CD1c-positive myeloid dendritic cell (primary cell): Measurements from ENCODE around the gene MAP3K12.
A peak's percentile ranks its signal among the peaks of the same experiment; 100 is the strongest.
"Not testable (repeated sequence)": the region's sequence is repeated elsewhere in the genome, so short reads cannot be mapped to it uniquely, and the experiment has no call there.

ENCODE experiments used
- DNase-seq: peaks from one replicate; pipeline ENCODE4 v3.0.0-alpha.2; 2016; ENCODE audit errors: extremely low spot score

MAP3K12 gene

GRCh38 chr12:53499266-53500141, at the start of gene MAP3K12:
MAP3K12 (minus strand) TSS chr12:53499458; CDS start chr12:53487391, 12,067 bp downstream.
- DNase-seq: peak; percentile 46

GRCh38 chr12:53548354-53548753, 49.1 kb upstream of the MAP3K12 start:
- DNase-seq: not testable (repeated sequence)

GRCh38 chr12:53543539-53543938, 44.3 kb upstream of the MAP3K12 start:
- DNase-seq: peak; percentile 45

GRCh38 chr12:53539526-53539925, 40.3 kb upstream of the MAP3K12 start:
- DNase-seq: no peak

- no peak for DNase-seq
These were observed 39.0 kb upstream of the MAP3K12 start for GRCh38 chr12:53538209-53538689.

GRCh38 chr12:53536962-53537361, 37.7 kb upstream of the MAP3K12 start:
- no peak for DNase-seq

- peak; percentile 48 for DNase-seq
These were observed 34.2 kb upstream of the MAP3K12 start for GRCh38 chr12:53533471-53533870.

- DNase-seq: no peak
These were observed 33.5 kb upstream of the MAP3K12 start for GRCh38 chr12:53532524-53533445.

GRCh38 chr12:53532021-53532420, 32.8 kb upstream of the MAP3K12 start:
- DNase-seq: no peak

- no peak for DNase-seq
These were observed 31.7 kb upstream of the MAP3K12 start for GRCh38 chr12:53530920-53531319.

- no peak for DNase-seq
These were observed 30.8 kb upstream of the MAP3K12 start for GRCh38 chr12:53530061-53530460.

GRCh38 chr12:53524476-53524875, 25.2 kb upstream of the MAP3K12 start:
- no peak for DNase-seq

GRCh38 chr12:53523131-53523530, 23.9 kb upstream of the MAP3K12 start:
- no peak for DNase-seq

GRCh38 chr12:53518381-53518780, 19.1 kb upstream of the MAP3K12 start:
- DNase-seq: no peak

- DNase-seq: peak; percentile 7
These were observed 17.6 kb upstream of the MAP3K12 start for GRCh38 chr12:53516758-53517455.

- DNase-seq: no peak
These were observed 16.0 kb upstream of the MAP3K12 start for GRCh38 chr12:53515291-53515680.

- no peak for DNase-seq
These were observed 15.5 kb upstream of the MAP3K12 start for GRCh38 chr12:53514628-53515290.

GRCh38 chr12:53513712-53514410, 14.6 kb upstream of the MAP3K12 start:
- DNase-seq: no peak

GRCh38 chr12:53510181-53510812, 11.0 kb upstream of the MAP3K12 start:
- DNase-seq: no peak

GRCh38 chr12:53508534-53509170, 9.4 kb upstream of the MAP3K12 start:
- peak; percentile 91 for DNase-seq
